Breast epithelium (tissue), 3 donors: ENCODE results near the gene CELF5.

Source experiments
- CTCF ChIP-seq, 3 donors: fragments of 450-650 bp; IDR thresholded peaks; one replicate each; pipeline ENCODE4 v1.5.1; 2016 to 2017; ENCODE audit warnings: antibody characterized with exemption in 3 of 3, mild to moderate bottlenecking in 3 of 3, moderate library complexity in 3 of 3
- POLR2A ChIP-seq: fragments of 450-650 bp; IDR thresholded peaks from one replicate; pipeline ENCODE4 v1.6.1; 2016; ENCODE audit warnings: antibody characterized with exemption, mild to moderate bottlenecking, moderate library complexity
- POLR2AphosphoS5 ChIP-seq, 3 donors: sonication (generic); formaldehyde crosslinking; IDR thresholded peaks; one replicate each; pipeline ENCODE4 v1.6.1; 2017; ENCODE audit warnings: antibody characterized with exemption in 3 of 3

- TF ChIP-seq POLR2A: no peak
- no peak for TF ChIP-seq POLR2AphosphoS5 (IDR thresholded peaks at IDR 0.05)
- TF ChIP-seq CTCF (IDR thresholded peaks at IDR 0.05): no peak
Observed at GRCh38 chr19:3298853-3299449, 74.5 kb downstream of the CELF5 start.
